Keratinocyte (primary cell): Measurements from ENCODE around the gene R3HCC1L. TPM values are rescaled to one million over a fixed set of nuclear protein-coding genes. Genes with fewer than 3 reads are reported as not detected.

ENCODE experiments used
- DNase-seq: peaks from one replicate; pipeline ENCODE4 v3.0.0-alpha.2; 2011; ENCODE audit warnings: low read depth, missing footprints, low spot score
- FAIRE-seq: peaks from 2 replicates; lab custom pipeline; 2011; peaks lifted over from hg19 to GRCh38; lab: Jason Lieb, UNC
- H2AFZ ChIP-seq: 2 replicates; pipeline ENCODE4 v1.6.0; 2012; ENCODE audit warnings: low read length, control low read depth, inconsistent platforms; ENCODE audit not compliant: control insufficient read depth
- H3K27ac ChIP-seq: 2 replicates; pipeline ENCODE4 v1.5.1; 2011; ENCODE audit warnings: low read length; ENCODE audit not compliant: control insufficient read depth, insufficient read depth
- H3K27me3 ChIP-seq: 3 replicates; pipeline ENCODE4 v1.6.0; 2011; ENCODE audit warnings: low read length; ENCODE audit not compliant: control insufficient read depth, insufficient read depth; ENCODE audit errors: extremely low read depth
- H3K36me3 ChIP-seq, 2 experiments: 2 replicates in 1 of 2; 3 replicates in 1 of 2; pipeline ENCODE4 v1.5.1; 2011; ENCODE audit warnings: low read length in 2 of 2, mild to moderate bottlenecking in 1 of 2; ENCODE audit not compliant: control insufficient read depth in 2 of 2, insufficient read depth in 2 of 2; ENCODE audit errors: extremely low read depth in 1 of 2
- H3K4me1 ChIP-seq: 3 replicates; pipeline ENCODE4 v1.5.1; 2011; ENCODE audit warnings: low read length; ENCODE audit not compliant: control insufficient read depth, insufficient read depth; ENCODE audit errors: extremely low read depth
- H3K4me2 ChIP-seq: 3 replicates; pipeline ENCODE4 v1.6.0; 2011; ENCODE audit warnings: low read depth, low read length; ENCODE audit not compliant: control insufficient read depth, insufficient read depth; ENCODE audit errors: extremely low read depth
- H3K4me3 ChIP-seq, 3 experiments: fragments of 200-600 bp in 1 of 3; sonication (generic) in 1 of 3; 2 replicates in 2 of 3; 3 replicates in 1 of 3; pipeline ENCODE4 v1.5.1; 2011 to 2016; ENCODE audit warnings: low read length in 3 of 3, mild to moderate bottlenecking in 3 of 3, control low read depth in 2 of 3, inconsistent platforms in 1 of 3, low read depth in 1 of 3, mixed read lengths in 1 of 3, mixed run types in 1 of 3, moderate library complexity in 1 of 3; ENCODE audit not compliant: control insufficient read depth in 2 of 3, insufficient read depth in 2 of 3; ENCODE audit errors: extremely low read depth in 1 of 3
- H3K79me2 ChIP-seq: 2 replicates; pipeline ENCODE4 v1.6.0; 2012; ENCODE audit warnings: low read length; ENCODE audit not compliant: control insufficient read depth, insufficient read depth
- H3K9ac ChIP-seq: 3 replicates; pipeline ENCODE4 v1.6.0; 2011; ENCODE audit warnings: low read length; ENCODE audit not compliant: control insufficient read depth, insufficient read depth; ENCODE audit errors: extremely low read depth
- H3K9me1 ChIP-seq: 3 replicates; pipeline ENCODE4 v1.6.0; 2011; ENCODE audit warnings: low read length; ENCODE audit not compliant: control insufficient read depth, insufficient read depth; ENCODE audit errors: extremely low read depth
- H3K9me3 ChIP-seq: 2 replicates; pipeline ENCODE4 v1.5.1; 2012; ENCODE audit warnings: low read depth, low read length; ENCODE audit not compliant: control insufficient read depth
- H4K20me1 ChIP-seq: 3 replicates; pipeline ENCODE4 v1.6.0; 2011; ENCODE audit warnings: low read length; ENCODE audit not compliant: control insufficient read depth, insufficient read depth; ENCODE audit errors: extremely low read depth
- CTCF ChIP-seq, 3 experiments: IDR thresholded peaks in 1 of 3; conservative IDR thresholded peaks in 1 of 3; optimal IDR thresholded peaks in 1 of 3; 2 replicates in 2 of 3; 3 replicates in 1 of 3; pipeline versions ENCODE3 to v1.5.1; 2011; ENCODE audit warnings: low read length in 3 of 3, mild to moderate bottlenecking in 3 of 3, moderate library complexity in 2 of 3, control low read depth in 1 of 3, inconsistent platforms in 1 of 3; ENCODE audit not compliant: insufficient read depth in 2 of 3; ENCODE audit errors: extremely low read depth in 1 of 3
- EZH2 ChIP-seq: IDR thresholded peaks from one replicate; pipeline ENCODE4 v1.6.1; 2012; ENCODE audit warnings: inconsistent platforms, mild to moderate bottlenecking, low read length, moderate library complexity
- dilution Hi-C: fragments of 300-500 bp; cut with MboI; formaldehyde crosslinking; loops from one replicate; pipeline ENCODE4 v1.7.0; 2020; ENCODE audit warnings: low sequenced_read_pairs; ENCODE audit not compliant: extremely low pct_ligation_motif_present
- polyA plus RNA-seq, 5 experiments: library from polyadenylated mRNA; depleted of rRNA in 3 of 5; stranded (reverse) in 3 of 5; stranded (forward) in 1 of 5; unstranded in 1 of 5; fragments of >200 nt; gene quantifications; 1 replicate in 1 of 5; 2 replicates in 3 of 5; 3 replicates in 1 of 5; pipeline versions ENCODE4 v1.2.1 to v1.2.3, GENCODE V29; 2011 to 2012; ENCODE audit warnings: missing spikeins in 2 of 5, low read depth in 1 of 5, low replicate concordance in 1 of 5

Gene R3HCC1L
- polyA plus RNA-seq, 1 donor (not counting 4 experiments of a cell fraction or from before 2014, with no cell fraction given), result 11.7 TPM

DNA sequence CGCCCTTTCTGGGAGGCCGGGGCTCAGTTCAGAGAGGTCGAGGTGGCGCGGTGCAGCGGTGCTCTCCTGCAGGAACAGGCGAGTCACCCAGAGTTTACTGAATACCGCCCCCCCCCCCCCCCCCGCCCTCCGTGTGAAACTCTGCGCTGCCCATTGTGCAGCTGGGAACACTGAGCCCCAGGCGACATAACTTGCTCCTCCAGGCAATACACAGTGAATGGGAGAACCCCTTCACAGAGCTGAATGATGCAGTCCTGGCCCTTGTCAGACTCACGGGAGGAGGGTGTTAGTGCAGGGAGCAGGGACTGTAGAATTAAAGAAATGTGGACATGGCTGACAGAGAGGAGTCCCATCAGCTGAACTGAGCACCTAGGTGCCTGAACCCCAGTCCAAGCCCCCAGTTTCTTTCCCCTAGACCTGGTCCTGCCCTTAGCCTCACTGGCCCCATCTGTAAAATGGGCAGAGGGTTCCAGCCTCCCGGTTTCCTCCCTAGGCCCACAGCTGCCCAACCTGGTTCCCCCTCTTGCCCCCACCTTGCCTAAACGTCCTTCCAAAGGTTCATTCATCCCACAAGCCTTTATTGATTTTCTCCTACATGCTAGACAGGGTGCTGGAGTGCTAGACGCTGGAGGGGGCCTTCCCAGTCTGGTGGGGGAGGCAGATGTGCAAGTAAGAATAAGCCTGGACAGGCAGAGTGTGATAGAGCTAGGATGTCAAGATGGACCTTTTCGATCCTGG lies 134.4 kb downstream of the R3HCC1L start:
- H3K4me3 ChIP-seq, result peak overlapping the region in 1 of 3 experiments; percentile 11
- no peaks in the 10 kb centered on the region for H3K9me1 ChIP-seq
- H3K4me1 ChIP-seq, result peaks cover 17% of the 10 kb centered on the region
- no peaks in the 10 kb centered on the region for H3K79me2 ChIP-seq
- dilution Hi-C loops, result no loop called here
- H3K27me3 ChIP-seq, result peaks cover 13% of the 10 kb centered on the region
- peak overlapping the region; percentile 67 for H3K4me2 ChIP-seq
- H3K27ac ChIP-seq, result no peak overlapping the region
- H2AFZ ChIP-seq, result peak overlapping the region; percentile 49
- no peaks in the 10 kb centered on the region for H3K36me3 ChIP-seq
- peak; percentile 32 for FAIRE-seq
- H3K9ac ChIP-seq, result no peak overlapping the region
- no peak for DNase-seq
- H3K9me3 ChIP-seq, result no peaks in the 10 kb centered on the region
- no peaks in the 10 kb centered on the region for H4K20me1 ChIP-seq
- TF ChIP-seq EZH2 (no peak), CTCF (optimal IDR thresholded peaks at IDR 0.05 in 1 of 3, IDR thresholded peaks at IDR 0.05 in 1 of 3, conservative IDR thresholded peaks at IDR 0.05 in 1 of 3; ENCODE audit: extremely low read depth in 1 of 3, insufficient read depth in 2 of 3, low read length in 3 of 3) (no peak)

GRCh38 chr10:98269435-98269912 lies 135.0 kb downstream of the R3HCC1L start:
- no peaks in the 10 kb centered on the region for H3K9me1 ChIP-seq
- H3K27ac ChIP-seq, result no peak overlapping the region
- peaks cover 13% of the 10 kb centered on the region for H3K27me3 ChIP-seq
- no peak for TF ChIP-seq EZH2
- no peak for TF ChIP-seq CTCF (optimal IDR thresholded peaks at IDR 0.05 in 1 of 3, IDR thresholded peaks at IDR 0.05 in 1 of 3, conservative IDR thresholded peaks at IDR 0.05 in 1 of 3; ENCODE audit: extremely low read depth in 1 of 3, insufficient read depth in 2 of 3, low read length in 3 of 3)
- peak; percentile 69 for DNase-seq
- H2AFZ ChIP-seq, result peak overlapping the region; percentile 39
- H3K79me2 ChIP-seq, result no peaks in the 10 kb centered on the region
- FAIRE-seq, result peak; percentile 85
- H4K20me1 ChIP-seq, result no peaks in the 10 kb centered on the region
- no peak overlapping the region for H3K4me3 ChIP-seq
- dilution Hi-C loops, result no loop called here
- no peaks in the 10 kb centered on the region for H3K36me3 ChIP-seq
- H3K4me1 ChIP-seq, result peaks cover 17% of the 10 kb centered on the region
- H3K4me2 ChIP-seq, result peak overlapping the region; percentile 1
- H3K9me3 ChIP-seq, result no peaks in the 10 kb centered on the region
- H3K9ac ChIP-seq, result peak overlapping the region; percentile 13
